Glomerular endothelial cell (primary cell): ENCODE data around the gene UBR2. TPM values are rescaled to one million over a fixed set of nuclear protein-coding genes. Genes with fewer than 3 reads are reported as not detected.
"Not testable (repeated sequence)": the region's sequence is repeated elsewhere in the genome, so short reads cannot be mapped to it uniquely, and the experiment has no call there.

Experiments used
- DNase-seq: peaks from one replicate; pipeline ENCODE4 v3.0.0-alpha.2; 2011; ENCODE audit warnings: low read depth, low spot score; ENCODE audit errors: extremely low read depth
- total RNA-seq: library from RNA; depleted of rRNA; stranded (reverse); fragments of >200 nt; gene quantifications from 2 replicates; pipeline ENCODE4 v1.2.3, GENCODE V29; 2015

Gene UBR2
- total RNA-seq, 1 donor from 2014 or later, result 17.4 TPM

- DNase-seq, result no peak
Measured at GRCh38 chr6:42615518-42615917, 51.7 kb downstream of the UBR2 start.

- no peak for DNase-seq
Measured at GRCh38 chr6:42616716-42617115, 52.9 kb downstream of the UBR2 start.

- no peak for DNase-seq
Measured at GRCh38 chr6:42618105-42618504, 54.3 kb downstream of the UBR2 start.

GRCh38 chr6:42618686-42619085, 54.9 kb downstream of the UBR2 start:
- DNase-seq, result no peak

GRCh38 chr6:42619963-42620362, 56.1 kb downstream of the UBR2 start:
- no peak for DNase-seq

- no peak for DNase-seq
Measured at GRCh38 chr6:42624601-42625000, 60.8 kb downstream of the UBR2 start.

- DNase-seq, result no peak
Measured at GRCh38 chr6:42627044-42627443, 63.2 kb downstream of the UBR2 start.

GRCh38 chr6:42627674-42628073, 63.8 kb downstream of the UBR2 start:
- no peak for DNase-seq

GRCh38 chr6:42628604-42629003, 64.8 kb downstream of the UBR2 start:
- DNase-seq, result no peak

- DNase-seq, result no peak
Measured at GRCh38 chr6:42629845-42630244, 66.0 kb downstream of the UBR2 start.

GRCh38 chr6:42637681-42638080, 73.9 kb downstream of the UBR2 start:
- DNase-seq, result no peak

GRCh38 chr6:42642794-42643193, 79.0 kb downstream of the UBR2 start:
- no peak for DNase-seq

- no peak for DNase-seq
Measured at GRCh38 chr6:42644211-42644610, 80.4 kb downstream of the UBR2 start.

GRCh38 chr6:42652024-42652746, 88.4 kb downstream of the UBR2 start:
- no peak for DNase-seq

- DNase-seq, result no peak
Measured at GRCh38 chr6:42653851-42654250, 90.0 kb downstream of the UBR2 start.

GRCh38 chr6:42659806-42660205, 96.0 kb downstream of the UBR2 start:
- no peak for DNase-seq

- peak; percentile 37 for DNase-seq
Measured at GRCh38 chr6:42661540-42662153, 97.8 kb downstream of the UBR2 start.

GRCh38 chr6:42664718-42665117, 100.9 kb downstream of the UBR2 start:
- DNase-seq, result no peak

- DNase-seq, result not testable (repeated sequence)
Measured at GRCh38 chr6:42674368-42674767, 110.5 kb downstream of the UBR2 start.

GRCh38 chr6:42674780-42675179, 111.0 kb downstream of the UBR2 start:
- no peak for DNase-seq

- no peak for DNase-seq
Measured at GRCh38 chr6:42679358-42679757, 115.5 kb downstream of the UBR2 start.

GRCh38 chr6:42688281-42688680, 124.5 kb downstream of the UBR2 start:
- no peak for DNase-seq

- no peak for DNase-seq
Measured at GRCh38 chr6:42689371-42689770, 125.5 kb downstream of the UBR2 start.
